Measurements from ENCODE around the gene CYB561D2. TPM values are rescaled to one million over a fixed set of nuclear protein-coding genes. Genes with fewer than 3 reads are reported as not detected.

CYB561D2 gene
- polyA plus RNA-seq, 1 donor (not counting 4 experiments of a cell fraction or from before 2014, with no cell fraction given) = 12.3 TPM

DNA sequence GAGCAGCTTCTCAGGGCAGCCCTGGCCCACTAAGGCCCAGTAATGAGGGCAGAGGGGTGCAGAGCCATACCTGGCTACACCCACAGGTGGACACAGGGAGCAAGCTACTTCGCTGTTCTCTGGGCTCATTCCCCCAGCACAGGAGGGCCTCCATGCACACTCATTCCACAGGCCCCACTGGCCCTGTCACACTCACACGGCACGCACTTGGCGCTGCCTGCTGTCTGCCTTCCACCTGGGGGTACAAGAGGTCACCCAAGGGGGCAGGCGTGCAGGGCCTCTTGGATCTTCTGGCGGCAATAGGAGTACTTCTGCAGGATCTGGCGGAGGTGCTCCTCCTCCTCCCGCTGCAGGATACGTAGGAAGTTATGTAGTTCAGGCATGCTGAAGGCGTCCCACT lies 20.3 kb upstream of the CYB561D2 start:
- Histone ChIP-seq H3K9ac (ENCODE audit: control insufficient read depth, extremely low read depth, insufficient read depth, low read length) (no peak overlapping the region), H3K9me1 (ENCODE audit: control insufficient read depth, extremely low read depth, insufficient read depth, low read length) (no peaks in the 10 kb centered on the region), H3K9me3 (ENCODE audit: control insufficient read depth, low read depth, low read length) (no peaks in the 10 kb centered on the region), H4K20me1 (ENCODE audit: control insufficient read depth, extremely low read depth, insufficient read depth, low read length) (peaks cover 7% of the 10 kb centered on the region), H2AFZ (ENCODE audit: control insufficient read depth, low read length) (no peak overlapping the region), H3K36me3 (ENCODE audit: control insufficient read depth in 2 of 2, extremely low read depth in 1 of 2, insufficient read depth in 2 of 2, low read length in 2 of 2) (peaks cover 31 to 41% of the 10 kb centered on the region in 2 experiments), H3K4me1 (ENCODE audit: control insufficient read depth, extremely low read depth, insufficient read depth, low read length) (peaks cover 25% of the 10 kb centered on the region), H3K4me3 (ENCODE audit: control insufficient read depth in 2 of 3, extremely low read depth in 1 of 3, insufficient read depth in 2 of 3, low read depth in 1 of 3, low read length in 3 of 3) (no peak overlapping the region), H3K4me2 (ENCODE audit: control insufficient read depth, extremely low read depth, insufficient read depth, low read depth, low read length) (no peak overlapping the region), H3K27ac (ENCODE audit: control insufficient read depth, insufficient read depth, low read length) (no peak overlapping the region), H3K79me2 (ENCODE audit: control insufficient read depth, insufficient read depth, low read length) (peaks cover 67% of the 10 kb centered on the region), H3K27me3 (ENCODE audit: control insufficient read depth, extremely low read depth, insufficient read depth, low read length) (no peaks in the 10 kb centered on the region)
- dilution Hi-C loops (cut with MboI; ENCODE audit: extremely low pct_ligation_motif_present, low sequenced_read_pairs) = no loop called here
- DNase-seq (ENCODE audit: low read depth, low spot score) (no peak), FAIRE-seq (no peak)
- TF ChIP-seq CTCF (optimal IDR thresholded peaks at IDR 0.05 in 1 of 3, IDR thresholded peaks at IDR 0.05 in 1 of 3, conservative IDR thresholded peaks at IDR 0.05 in 1 of 3; ENCODE audit: extremely low read depth in 1 of 3, insufficient read depth in 2 of 3, low read length in 3 of 3) (no peak), EZH2 (IDR thresholded peaks at IDR 0.05; ENCODE audit: low read length) (no peak)

- H3K36me3 ChIP-seq (ENCODE audit: control insufficient read depth in 2 of 2, extremely low read depth in 1 of 2, insufficient read depth in 2 of 2, low read length in 2 of 2) = peaks cover 31 to 33% of the 10 kb centered on the region in 2 experiments
- dilution Hi-C loops (cut with MboI; ENCODE audit: extremely low pct_ligation_motif_present, low sequenced_read_pairs) = no loop called here
- H3K27ac ChIP-seq (ENCODE audit: control insufficient read depth, insufficient read depth, low read length) = no peak overlapping the region
- H2AFZ ChIP-seq (ENCODE audit: control insufficient read depth, low read length) = no peak overlapping the region
- peaks cover 34% of the 10 kb centered on the region for H3K4me1 ChIP-seq (ENCODE audit: control insufficient read depth, extremely low read depth, insufficient read depth, low read length)
- TF ChIP-seq CTCF (optimal IDR thresholded peaks at IDR 0.05 in 1 of 3, IDR thresholded peaks at IDR 0.05 in 1 of 3, conservative IDR thresholded peaks at IDR 0.05 in 1 of 3; ENCODE audit: extremely low read depth in 1 of 3, insufficient read depth in 2 of 3, low read length in 3 of 3) (no peak), EZH2 (IDR thresholded peaks at IDR 0.05; ENCODE audit: low read length) (no peak)
- no peaks in the 10 kb centered on the region for H3K9me3 ChIP-seq (ENCODE audit: control insufficient read depth, low read depth, low read length)
- no peak overlapping the region for H3K4me3 ChIP-seq (ENCODE audit: control insufficient read depth in 2 of 3, extremely low read depth in 1 of 3, insufficient read depth in 2 of 3, low read depth in 1 of 3, low read length in 3 of 3)
- no peaks in the 10 kb centered on the region for H3K27me3 ChIP-seq (ENCODE audit: control insufficient read depth, extremely low read depth, insufficient read depth, low read length)
- no peaks in the 10 kb centered on the region for H3K9me1 ChIP-seq (ENCODE audit: control insufficient read depth, extremely low read depth, insufficient read depth, low read length)
- FAIRE-seq (no peak), DNase-seq (ENCODE audit: low read depth, low spot score) (no peak)
- peaks cover 72% of the 10 kb centered on the region for H3K79me2 ChIP-seq (ENCODE audit: control insufficient read depth, insufficient read depth, low read length)
- H3K4me2 ChIP-seq (ENCODE audit: control insufficient read depth, extremely low read depth, insufficient read depth, low read depth, low read length) = no peak overlapping the region
- H3K9ac ChIP-seq (ENCODE audit: control insufficient read depth, extremely low read depth, insufficient read depth, low read length) = no peak overlapping the region
- H4K20me1 ChIP-seq (ENCODE audit: control insufficient read depth, extremely low read depth, insufficient read depth, low read length) = peaks cover 7% of the 10 kb centered on the region
Measured at GRCh38 chr3:50331364-50331907, 19.2 kb upstream of the CYB561D2 start.
